B cell (primary cell): ENCODE data around the gene NINL. TPM values are rescaled to one million over a fixed set of nuclear protein-coding genes. Genes with fewer than 3 reads are reported as not detected.

Source experiments
- ATAC-seq: fragments of 200-7000 bp; cut with Tn5 transposase; one replicate; pipeline ENCODE4 v1.10.0; 2021; ENCODE audit warnings: low read depth, mild to moderate bottlenecking, moderate number of reproducible peaks, moderate library complexity
- CTCF ChIA-PET: fragments of 350-600 bp; sonication (Branson Sonifier 250); formaldehyde crosslinking; loops from one replicate; lab custom pipeline; 2021; ENCODE audit warnings: antibody characterized with exemption, inconsistent platforms; lab: Charles Lee
- POLR2A ChIA-PET: fragments of 350-600 bp; sonication (Branson Sonifier 250); formaldehyde crosslinking; loops from one replicate; lab custom pipeline; 2021; ENCODE audit warnings: antibody characterized with exemption; lab: Charles Lee
- DNase-seq: peaks from one replicate; pipeline ENCODE4 v3.0.0; 2013
- H2AFZ ChIP-seq: 2 replicates; pipeline ENCODE4 v1.6.1; 2012; ENCODE audit warnings: mild to moderate bottlenecking, low read depth, low read length; ENCODE audit not compliant: insufficient read depth, poor library complexity, severe bottlenecking
- H3K27ac ChIP-seq, 2 donors: 1 replicate in 1 of 2; 2 replicates in 1 of 2; pipeline ENCODE4 v1.5.1; 2012 to 2013; ENCODE audit warnings: low read length in 2 of 2, mild to moderate bottlenecking in 2 of 2, moderate library complexity in 1 of 2
- H3K27me3 ChIP-seq, 4 experiments: fragments of 200-600 bp in 1 of 4; sonication (generic) in 1 of 4; replicated peaks in 1 of 4; 1 replicate in 2 of 4; 2 replicates in 2 of 4; pipeline versions ENCODE4 v1.6.1 to v1.7.0; 2013 to 2016; ENCODE audit warnings: low read length in 3 of 4, mild to moderate bottlenecking in 2 of 4, mixed read lengths in 1 of 4, moderate library complexity in 1 of 4; ENCODE audit not compliant: insufficient read depth in 4 of 4, control insufficient read depth in 3 of 4; ENCODE audit errors: control extremely low read depth in 1 of 4
- H3K36me3 ChIP-seq, 2 experiments: replicated peaks in 1 of 2; 1 replicate in 1 of 2; 2 replicates in 1 of 2; pipeline versions ENCODE4 v1.6.1 to v1.7.1; 2013; ENCODE audit warnings: low read length in 1 of 2; ENCODE audit not compliant: insufficient read depth in 2 of 2, control insufficient read depth in 1 of 2; ENCODE audit errors: control extremely low read depth in 1 of 2, extremely low read depth in 1 of 2
- H3K4me1 ChIP-seq, 2 donors: fragments of 200-600 bp in 1 of 2; sonication (generic) in 1 of 2; 1 replicate in 1 of 2; 2 replicates in 1 of 2; pipeline versions ENCODE4 v1.5.1 to v1.6.1; 2013 to 2017; ENCODE audit warnings: low read length in 2 of 2; ENCODE audit not compliant: control insufficient read depth in 2 of 2, insufficient read depth in 2 of 2
- H3K4me2 ChIP-seq: replicated peaks from 2 replicates; pipeline ENCODE3; 2012; ENCODE audit warnings: mild to moderate bottlenecking, low read depth, low read length; ENCODE audit not compliant: poor library complexity, severe bottlenecking
- H3K4me3 ChIP-seq, 5 experiments: fragments of 200-600 bp in 1 of 5; sonication (generic) in 1 of 5; 1 replicate in 3 of 5; 2 replicates in 2 of 5; pipeline versions ENCODE4 v1.5.1 to v1.7.0; 2011 to 2016; ENCODE audit warnings: low read length in 4 of 5, mild to moderate bottlenecking in 4 of 5, low read depth in 2 of 5, control low read depth in 1 of 5, moderate library complexity in 1 of 5; ENCODE audit not compliant: insufficient read depth in 1 of 5; ENCODE audit errors: control extremely low read depth in 1 of 5, extremely low read depth in 1 of 5
- H3K79me2 ChIP-seq: fragments of 200-600 bp; sonication (generic); one replicate; pipeline ENCODE4 v1.6.0; 2016; ENCODE audit warnings: low read length; ENCODE audit not compliant: control insufficient read depth, insufficient read depth
- H3K9ac ChIP-seq: fragments of 200-600 bp; sonication (generic); 2 replicates; pipeline ENCODE4 v1.6.1; 2017; ENCODE audit warnings: mild to moderate bottlenecking, low read length, moderate library complexity
- H3K9me3 ChIP-seq, 3 donors: one replicate each; pipeline versions ENCODE4 v1.6.1 to v1.7.1; 2013; ENCODE audit warnings: low read length in 2 of 3; ENCODE audit not compliant: control insufficient read depth in 2 of 3, insufficient read depth in 1 of 3; ENCODE audit errors: control extremely low read depth in 1 of 3
- H4K20me1 ChIP-seq: 2 replicates; pipeline ENCODE4 v1.6.0; 2012; ENCODE audit warnings: mild to moderate bottlenecking, low read length; ENCODE audit not compliant: insufficient read depth, control insufficient read depth, poor library complexity, severe bottlenecking
- H3K27ac Mint-ChIP-seq: one replicate; pipeline ENCODE4 v1.8.0; 2021; ENCODE audit warnings: mixed read lengths
- H3K27me3 Mint-ChIP-seq: one replicate; pipeline ENCODE4 v1.8.0; 2021; ENCODE audit warnings: mixed read lengths
- H3K4me1 Mint-ChIP-seq: one replicate; pipeline ENCODE4 v1.8.0; 2021; ENCODE audit warnings: mixed read lengths
- H3K4me3 Mint-ChIP-seq: one replicate; pipeline ENCODE4 v1.8.0; 2021; ENCODE audit warnings: mixed read lengths
- H3K9me3 Mint-ChIP-seq: one replicate; pipeline ENCODE4 v1.8.0; 2022; ENCODE audit warnings: mixed read lengths; ENCODE audit not compliant: insufficient read depth
- CTCF ChIP-seq: fragments of 200-600 bp; IDR thresholded peaks from one replicate; pipeline ENCODE4 v1.8.0; 2022; ENCODE audit warnings: antibody characterized with exemption, mild to moderate bottlenecking
- EZH2 ChIP-seq: IDR thresholded peaks from 2 replicates; pipeline ENCODE4 v1.6.1; 2012; ENCODE audit warnings: borderline replicate concordance, low read depth, mild to moderate bottlenecking, moderate library complexity, low read length; ENCODE audit not compliant: insufficient read depth, poor library complexity, severe bottlenecking
- WGBS: methylation state at CpG from one replicate; pipeline ENCODE4 v1.1.5; 2013; ENCODE audit warnings: missing lambda C conversion rate; ENCODE audit not compliant: insufficient coverage; 5-methylcytosine and 5-hydroxymethylcytosine counted together
- intact Hi-C: fragments of 100-400 bp; cut with micrococcal nuclease; formaldehyde crosslinking; loops from one replicate; pipeline ENCODE4 v1.10.0; 2022
- polyA plus RNA-seq: library from polyadenylated mRNA; depleted of rRNA; stranded (reverse); fragments of >200 nt; gene quantifications from 2 replicates; pipeline ENCODE4 v1.2.3, GENCODE V29; 2012
- total RNA-seq, 2 donors: library from RNA; stranded (reverse); fragments of 120-200 nt in 1 of 2; gene quantifications; 1 replicate in 1 of 2; 2 replicates in 1 of 2; pipeline versions ENCODE4 v1.2.3 to v1.2.4, GENCODE V29; 2013 to 2022

The NINL gene
- total and polyA plus RNA-seq, 2 donors (not counting 1 experiment from before 2014, with no cell fraction given): 1.8 to 5.5 TPM

GRCh38 chr20:25494506-25495188 is 90.7 kb downstream of the NINL start:
- Mint-ChIP-seq H3K9me3 (no peaks in the 10 kb centered on the region), H3K27ac (no peak overlapping the region), H3K27me3 (no peaks in the 10 kb centered on the region), H3K4me1 (no peaks in the 10 kb centered on the region), H3K4me3 (no peak overlapping the region)
- Histone ChIP-seq H3K36me3 (no peaks in the 10 kb centered on the region), H3K9me3 (no peaks in the 10 kb centered on the region), H3K9ac (no peak overlapping the region), H3K4me2 (no peak overlapping the region), H3K27ac (no peak overlapping the region), H3K27me3 (no peaks in the 10 kb centered on the region), H3K4me3 (no peak overlapping the region), H4K20me1 (no peaks in the 10 kb centered on the region), H3K4me1 (no peaks in the 10 kb centered on the region), H3K79me2 (no peaks in the 10 kb centered on the region), H2AFZ (no peak overlapping the region)
- 89% methylated on average over 14 of the region's 17 CpGs for WGBS
- ChIA-PET POLR2A (no interaction called here), CTCF (interaction anchor here (0.6 kb wide), 1 partner anchor 55 kb away, joined by 3 read pairs; no protein-coding TSS in a partner anchor)
- TF ChIP-seq CTCF: no peak
- no peak for TF ChIP-seq EZH2
- intact Hi-C loops: no loop called here
- DNase-seq: no peak
- ATAC-seq: no peak

GRCh38 chr20:25493748-25494505 is 91.4 kb downstream of the NINL start:
- H3K27ac Mint-ChIP-seq: no peak overlapping the region
- intact Hi-C loops: no loop called here
- Histone ChIP-seq H4K20me1 (no peaks in the 10 kb centered on the region), H3K27me3 (no peaks in the 10 kb centered on the region), H3K9ac (no peak overlapping the region), H2AFZ (no peak overlapping the region), H3K4me1 (no peaks in the 10 kb centered on the region), H3K9me3 (no peaks in the 10 kb centered on the region), H3K79me2 (no peaks in the 10 kb centered on the region), H3K27ac (no peak overlapping the region), H3K36me3 (no peaks in the 10 kb centered on the region), H3K4me3 (no peak overlapping the region), H3K4me2 (no peak overlapping the region)
- H3K27me3 Mint-ChIP-seq: no peaks in the 10 kb centered on the region
- no peak overlapping the region for H3K4me3 Mint-ChIP-seq
- TF ChIP-seq CTCF (no peak), EZH2 (no peak)
- no peaks in the 10 kb centered on the region for H3K4me1 Mint-ChIP-seq
- WGBS: 98% methylated on average over 10 of the region's 10 CpGs
- ChIA-PET POLR2A (no interaction called here), CTCF (interaction anchor here (1.0 kb wide), 1 partner anchor 45 kb away, joined by 3 read pairs; no protein-coding TSS in a partner anchor)
- H3K9me3 Mint-ChIP-seq: no peaks in the 10 kb centered on the region
- ATAC-seq (no peak), DNase-seq (no peak)
